PFSK-1 (cell line): ENCODE results near the gene PLPPR1.

Source experiments
- FOXP2 ChIP-seq: optimal IDR thresholded peaks from 2 replicates; pipeline ENCODE3; 2011; ENCODE audit warnings: borderline replicate concordance, control low read depth, inconsistent platforms; ENCODE audit not compliant: insufficient read depth; ENCODE audit errors: extremely low read length, extremely low read depth
- POLR2AphosphoS5 ChIP-seq: IDR thresholded peaks from 2 replicates; pipeline ENCODE4 v1.6.1; 2012; ENCODE audit warnings: low read depth, mild to moderate bottlenecking, control low read depth, low read length, moderate library complexity
- REST ChIP-seq, 2 experiments: IDR thresholded peaks; 2 replicates each; pipeline versions ENCODE4 v1.6.1 to v1.8.0; 2011 to 2012; ENCODE audit warnings: low read depth in 2 of 2, low read length in 2 of 2, control low read depth in 1 of 2, inconsistent platforms in 1 of 2, mild to moderate bottlenecking in 1 of 2, moderate library complexity in 1 of 2; ENCODE audit not compliant: insufficient read depth in 1 of 2
- SIN3A ChIP-seq: IDR thresholded peaks from 2 replicates; pipeline ENCODE4 v1.6.1; 2012; ENCODE audit warnings: mild to moderate bottlenecking, low read length, moderate library complexity, borderline replicate concordance; ENCODE audit not compliant: insufficient read depth
- TAF1 ChIP-seq: IDR thresholded peaks from 2 replicates; pipeline ENCODE4 v1.6.1; 2012; ENCODE audit warnings: low read length, control low read depth, borderline replicate concordance; ENCODE audit not compliant: insufficient read depth

- TF ChIP-seq POLR2AphosphoS5 (no peak), REST (IDR thresholded peaks at IDR 0.05; ENCODE audit: insufficient read depth in 1 of 2, low read depth in 2 of 2, low read length in 2 of 2) (no peak), SIN3A (no peak), TAF1 (no peak), FOXP2 (no peak)
Observed at GRCh38 chr9:101265261-101265660, 236.7 kb downstream of the PLPPR1 start.
